ENCODE data around the gene CSPG5.

GRCh38 chr3:47540281-47540680 lies 38.4 kb downstream of the CSPG5 start:
- no peak for TF ChIP-seq CTCF (IDR thresholded peaks at IDR 0.05)
- TF ChIP-seq POLR2A (IDR thresholded peaks at IDR 0.05): no peak
